Activated CD8-positive, alpha-beta memory T cell treated with anti-CD3 and anti-CD28 coated beads for 4 hours (primary cell): ENCODE data around the gene C8G.

Source experiments
- DNase-seq, 2 donors: peaks; one replicate each; pipeline ENCODE4 v3.0.0-alpha.2; 2020; ENCODE audit warnings: low read depth in 2 of 2

The C8G gene

DNA sequence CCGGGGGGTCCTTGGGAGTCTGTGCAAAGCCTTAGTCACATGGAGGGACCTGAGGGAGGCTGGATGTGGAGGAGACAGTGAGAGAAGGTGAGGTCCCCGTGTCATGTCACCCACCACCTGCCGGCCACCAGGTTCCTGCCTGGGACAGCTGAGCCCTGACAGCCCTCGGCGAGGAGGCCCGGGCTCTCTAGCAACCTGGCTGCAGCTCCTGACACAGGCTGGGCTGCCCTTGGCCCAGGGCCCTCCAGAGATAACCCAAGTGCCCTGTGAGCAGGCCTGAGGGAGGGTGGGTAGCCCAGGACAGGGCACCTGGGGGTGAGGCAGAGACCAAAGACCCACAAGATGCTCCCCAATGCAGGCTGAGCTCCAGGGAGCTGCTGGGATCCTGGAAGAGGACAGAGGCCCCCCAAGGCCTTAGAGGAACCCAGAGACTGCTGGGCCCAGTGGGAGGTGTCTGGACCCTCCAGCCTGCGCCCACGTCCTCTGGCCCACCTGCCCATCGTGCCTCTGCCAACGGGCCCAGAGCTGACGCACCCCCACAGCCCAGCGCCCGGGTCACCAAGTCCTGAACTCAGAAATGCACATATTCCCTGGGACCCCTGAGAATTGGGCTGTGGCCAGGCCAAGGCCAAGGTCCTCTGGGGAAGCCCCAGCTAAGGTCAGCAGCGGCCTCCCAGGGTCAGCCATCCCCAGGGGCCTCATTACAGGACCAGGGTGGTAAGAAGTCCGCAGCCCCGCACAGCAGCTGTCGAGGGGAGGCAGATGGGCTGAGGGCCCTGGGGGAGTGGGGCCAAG, 23.5 kb downstream of the C8G start:
- DNase-seq = no peak

DNA sequence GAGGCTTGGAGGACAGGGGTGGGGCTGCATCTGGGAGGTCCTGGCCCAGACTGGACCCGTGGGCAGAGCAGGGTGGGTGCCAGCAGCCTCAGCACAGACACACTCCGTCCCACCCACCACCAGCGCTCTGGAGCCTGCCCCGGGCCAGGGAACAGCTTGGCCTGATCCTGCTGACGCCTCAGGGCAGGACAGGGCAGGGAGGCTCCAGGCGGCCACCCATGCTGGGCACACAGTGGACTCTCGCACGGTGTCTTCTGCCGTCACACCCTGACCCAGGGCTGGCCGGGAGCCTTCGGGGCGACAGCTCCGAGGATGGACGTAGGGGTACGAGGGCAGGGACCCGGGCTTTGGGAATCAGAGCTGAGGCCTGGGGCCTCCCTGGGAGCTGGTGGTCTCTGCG, 24.1 kb downstream of the C8G start:
- DNase-seq = no peak

DNA sequence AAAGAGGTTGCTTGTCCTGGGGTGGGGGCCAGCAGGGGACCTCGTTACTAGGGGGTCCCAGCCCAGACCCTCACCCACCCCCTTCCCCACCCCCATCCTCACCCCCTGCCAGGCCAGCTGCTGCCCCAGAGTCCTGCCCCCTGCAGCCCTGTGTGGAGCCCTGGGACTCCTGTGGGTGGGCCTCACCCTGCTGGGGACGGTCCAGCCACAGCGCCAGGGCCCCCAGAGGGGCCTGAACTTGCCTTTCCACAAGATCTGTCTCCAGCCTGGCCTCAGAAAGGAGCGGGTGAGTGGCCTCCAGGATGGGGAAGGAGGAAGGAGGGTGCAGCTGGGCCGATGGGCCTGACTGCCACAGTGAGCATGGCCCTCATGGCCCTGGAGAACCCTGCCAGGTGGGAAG, 24.7 kb downstream of the C8G start:
- DNase-seq = no peak

DNA sequence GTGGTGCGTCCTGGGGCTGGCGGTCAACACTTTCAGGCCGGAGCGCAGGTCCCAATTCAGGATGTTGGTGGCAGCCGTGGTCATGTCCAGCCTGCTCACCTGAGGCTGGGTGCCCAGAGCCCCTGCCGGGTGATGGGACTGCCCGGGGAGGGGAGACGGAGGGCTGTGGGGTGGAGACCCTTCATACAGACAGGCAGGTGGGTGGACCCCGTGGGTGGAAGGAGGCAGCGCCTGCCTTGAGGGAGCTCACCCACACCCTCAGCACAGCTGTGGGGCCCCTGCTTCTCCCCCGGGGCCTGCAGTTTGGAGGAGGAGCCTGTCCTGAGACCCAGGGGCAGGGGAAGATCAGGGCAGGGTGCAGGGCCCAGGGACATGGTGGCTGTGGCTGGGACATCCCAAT, 25.3 kb downstream of the C8G start:
- DNase-seq = no peak

DNA sequence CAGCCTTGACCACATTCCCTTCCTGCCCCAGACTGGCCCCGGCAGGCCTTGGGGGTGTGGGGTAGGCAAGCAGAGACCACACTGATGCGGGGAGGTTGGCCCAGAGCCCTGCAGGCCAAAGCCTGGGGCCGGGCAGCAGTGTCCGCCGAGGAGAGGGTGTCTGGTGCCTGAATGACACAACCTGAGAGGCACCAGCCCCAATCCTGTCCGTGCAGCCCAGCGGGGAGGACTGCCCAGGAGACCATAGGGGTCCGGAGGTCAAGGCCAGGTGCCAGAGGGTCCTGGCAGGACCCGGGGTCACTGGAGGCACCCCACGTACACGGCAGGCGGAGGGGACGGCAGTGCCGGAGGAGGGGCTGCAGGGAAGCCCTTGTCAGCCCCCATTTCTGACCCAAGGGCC, 26.7 kb downstream of the C8G start:
- no peak for DNase-seq

DNA sequence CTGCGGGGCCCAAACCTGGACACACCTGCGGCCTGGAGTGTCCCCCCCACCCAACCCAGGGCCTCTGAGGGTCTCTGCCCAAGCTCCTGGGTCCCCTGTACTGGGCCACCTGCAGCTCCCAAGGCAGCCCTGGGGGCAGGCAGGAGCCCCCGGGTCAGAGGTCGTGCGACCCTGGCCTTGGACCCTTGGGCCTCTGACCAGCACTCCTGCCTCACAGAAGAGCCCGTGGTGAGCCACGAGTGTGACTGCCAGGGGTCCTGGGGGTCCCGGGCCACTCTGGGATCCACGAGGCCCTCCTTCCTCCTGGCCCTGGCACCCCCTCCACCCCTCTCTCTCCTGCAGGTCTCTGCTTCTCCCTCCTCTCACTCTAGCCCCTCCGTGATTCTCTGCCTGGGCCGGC, 27.3 kb downstream of the C8G start:
- DNase-seq = no peak

DNA sequence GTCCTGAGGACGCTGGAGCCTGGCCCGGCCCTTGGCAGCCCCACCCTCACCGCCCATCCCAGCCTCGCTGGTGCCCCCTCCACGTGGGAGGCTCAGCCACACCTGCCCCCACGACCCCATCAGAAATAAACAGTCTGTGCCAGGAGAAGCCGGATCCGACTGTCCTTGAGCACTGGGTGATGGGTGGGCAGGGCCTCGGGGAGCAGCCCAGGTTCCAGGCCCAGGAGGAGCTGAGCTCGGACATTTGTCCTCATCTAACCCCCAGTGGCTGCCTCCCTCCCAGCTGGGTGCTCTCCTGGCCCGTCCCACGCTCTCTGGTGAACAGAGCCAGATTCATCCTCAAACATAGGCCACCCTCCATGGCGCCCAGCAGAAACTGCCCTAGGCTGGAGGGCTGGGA, 27.7 kb downstream of the C8G start:
- DNase-seq = no peak

DNA sequence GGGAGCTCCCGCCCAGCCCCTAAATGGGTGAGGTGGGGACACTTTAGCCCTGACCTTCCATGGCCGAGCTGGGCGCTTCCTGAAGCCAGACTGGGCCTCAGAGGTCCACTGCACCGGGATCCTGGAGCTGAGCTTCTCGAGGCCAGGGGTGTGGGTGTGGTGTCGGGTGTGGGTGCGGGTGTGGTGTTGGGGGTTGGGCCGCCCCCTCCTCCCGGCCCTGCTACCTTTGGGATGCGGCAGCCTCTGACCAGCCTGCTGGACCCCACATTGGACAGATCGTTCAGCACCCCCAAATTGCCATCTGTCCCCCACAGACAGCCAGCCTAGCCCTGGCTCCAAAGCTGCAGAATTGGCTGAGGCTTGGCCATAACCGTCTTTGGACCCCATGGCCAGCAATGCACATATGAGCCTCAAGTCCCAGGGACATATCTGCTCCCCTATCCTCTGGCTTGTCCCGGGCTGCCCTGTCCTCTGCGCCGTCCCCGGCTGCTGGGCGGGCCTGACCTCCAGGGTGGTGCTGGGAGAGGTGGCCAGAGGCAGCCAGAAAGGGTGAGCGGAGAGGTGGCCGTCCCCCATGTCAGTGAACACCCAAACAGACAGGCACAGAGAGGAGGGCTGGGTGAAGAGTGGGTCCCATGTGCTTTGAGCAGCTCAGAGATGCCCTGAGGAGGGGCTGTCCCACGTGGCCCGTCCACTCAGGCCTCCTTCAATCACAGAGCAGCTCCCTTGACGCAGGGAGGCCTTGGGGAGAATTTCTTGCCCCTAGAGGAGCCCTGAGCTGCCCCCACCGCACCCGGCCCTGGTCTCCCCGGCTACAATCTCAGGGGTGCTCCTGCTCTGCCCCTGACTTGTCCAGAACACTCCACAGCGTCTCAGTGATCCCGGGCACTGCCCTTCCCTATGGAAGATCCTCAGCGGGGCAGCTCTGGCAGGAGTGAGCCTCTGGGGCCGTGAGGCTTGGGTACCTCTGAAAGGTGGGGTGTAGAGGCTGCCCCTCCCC, 28.9 kb downstream of the C8G start:
- no peak for DNase-seq

DNA sequence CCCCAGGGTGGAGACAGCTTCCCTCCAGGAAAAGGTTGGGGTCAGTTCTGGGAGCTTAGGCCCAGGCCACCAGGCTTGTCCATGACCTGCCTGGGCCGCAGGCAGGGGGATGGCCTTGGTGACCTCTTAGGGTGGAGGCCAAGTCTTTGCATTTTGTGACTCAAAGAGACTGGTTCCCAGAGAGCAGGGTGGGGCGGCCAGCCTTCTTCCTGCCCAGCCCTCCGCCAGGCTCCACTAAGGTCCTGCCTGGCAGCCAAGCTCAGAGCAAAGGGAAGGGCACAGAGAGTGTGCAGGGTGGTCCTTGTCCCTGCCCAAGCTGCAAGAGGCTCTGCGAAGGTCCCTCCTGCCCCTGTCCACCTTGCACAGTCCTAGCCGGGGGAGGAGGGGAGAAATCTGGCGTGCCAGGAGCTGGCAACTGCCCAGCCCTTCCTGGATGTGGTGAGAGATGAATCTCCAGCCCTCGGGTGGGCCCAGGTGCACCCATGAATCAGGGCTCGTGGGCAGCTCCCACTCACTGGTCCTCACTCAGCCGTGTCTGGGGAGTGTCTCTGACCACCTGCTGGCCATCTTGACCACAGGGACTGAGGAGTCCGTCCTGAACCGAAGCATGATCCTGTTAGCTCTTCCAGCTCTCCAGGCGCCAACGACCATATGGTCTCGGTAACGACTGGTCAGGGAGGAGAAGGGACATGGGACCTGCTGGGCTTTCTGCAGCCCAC, 29.9 kb downstream of the C8G start:
- DNase-seq = no peak

DNA sequence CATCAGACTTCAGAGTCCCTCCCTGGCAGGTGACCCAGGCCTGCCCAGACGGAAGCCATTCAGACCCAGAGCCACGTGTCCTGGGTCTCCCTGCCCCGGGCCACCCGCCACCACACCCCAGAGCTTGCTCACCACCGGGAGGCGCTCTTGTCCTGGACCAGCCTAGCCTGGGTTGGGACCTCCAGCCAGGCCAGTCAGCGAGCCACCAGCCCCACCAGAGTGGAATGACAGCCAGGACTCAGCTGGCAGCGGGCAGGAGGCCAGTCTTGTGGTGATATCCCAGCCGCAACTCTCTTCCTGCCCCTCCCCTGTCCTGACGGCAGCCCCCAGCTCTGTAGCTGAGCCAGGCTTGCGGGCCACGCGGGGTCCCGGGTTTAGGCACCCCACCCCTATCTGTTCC, 30.6 kb downstream of the C8G start:
- no peak for DNase-seq

DNA sequence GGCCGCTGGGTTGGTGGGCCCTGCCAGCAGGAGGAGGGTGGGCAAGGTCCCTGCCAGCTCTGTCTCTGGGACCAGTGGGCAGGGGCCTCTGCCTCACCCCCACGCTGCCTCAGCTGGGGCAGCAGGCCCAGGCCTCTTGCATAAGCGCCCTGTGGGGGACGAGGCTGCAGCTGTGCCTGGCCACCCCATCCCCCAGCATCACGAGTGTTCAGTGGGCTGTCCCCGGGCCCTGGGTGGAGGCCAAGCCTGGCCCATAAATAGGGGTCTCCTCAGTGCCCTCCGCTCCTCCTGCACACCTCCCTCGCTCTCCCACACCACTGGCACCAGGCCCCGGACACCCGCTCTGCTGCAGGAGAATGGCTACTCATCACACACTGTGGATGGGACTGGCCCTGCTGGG, 32.2 kb downstream of the C8G start, which contains the start of gene PTGDS:
PTGDS (plus strand) TSS at position 282 of the 400 bp plus-strand sequence; CDS start at position 357, 75 bp downstream.
- DNase-seq = no peak

DNA sequence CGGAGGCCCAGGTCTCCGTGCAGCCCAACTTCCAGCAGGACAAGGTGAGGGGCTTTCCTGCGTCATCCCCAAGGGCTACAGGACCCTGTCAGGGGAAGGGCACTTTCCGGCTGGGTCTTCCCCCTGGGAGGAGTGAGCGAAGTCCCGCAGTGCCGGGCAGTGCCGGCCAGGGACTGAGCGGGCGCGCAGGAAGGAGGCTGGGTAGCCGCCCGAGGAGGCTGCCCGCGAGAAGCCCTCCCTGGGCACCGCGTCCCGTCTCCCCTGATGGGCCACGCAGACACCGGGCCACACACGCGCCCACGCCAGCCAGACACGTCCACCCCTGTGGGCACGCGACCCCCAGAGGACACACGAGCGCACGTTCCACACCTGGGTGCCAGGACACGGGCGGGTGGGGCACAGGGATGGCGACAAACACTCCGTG, 32.6 kb downstream of the C8G start:
- DNase-seq = no peak

DNA sequence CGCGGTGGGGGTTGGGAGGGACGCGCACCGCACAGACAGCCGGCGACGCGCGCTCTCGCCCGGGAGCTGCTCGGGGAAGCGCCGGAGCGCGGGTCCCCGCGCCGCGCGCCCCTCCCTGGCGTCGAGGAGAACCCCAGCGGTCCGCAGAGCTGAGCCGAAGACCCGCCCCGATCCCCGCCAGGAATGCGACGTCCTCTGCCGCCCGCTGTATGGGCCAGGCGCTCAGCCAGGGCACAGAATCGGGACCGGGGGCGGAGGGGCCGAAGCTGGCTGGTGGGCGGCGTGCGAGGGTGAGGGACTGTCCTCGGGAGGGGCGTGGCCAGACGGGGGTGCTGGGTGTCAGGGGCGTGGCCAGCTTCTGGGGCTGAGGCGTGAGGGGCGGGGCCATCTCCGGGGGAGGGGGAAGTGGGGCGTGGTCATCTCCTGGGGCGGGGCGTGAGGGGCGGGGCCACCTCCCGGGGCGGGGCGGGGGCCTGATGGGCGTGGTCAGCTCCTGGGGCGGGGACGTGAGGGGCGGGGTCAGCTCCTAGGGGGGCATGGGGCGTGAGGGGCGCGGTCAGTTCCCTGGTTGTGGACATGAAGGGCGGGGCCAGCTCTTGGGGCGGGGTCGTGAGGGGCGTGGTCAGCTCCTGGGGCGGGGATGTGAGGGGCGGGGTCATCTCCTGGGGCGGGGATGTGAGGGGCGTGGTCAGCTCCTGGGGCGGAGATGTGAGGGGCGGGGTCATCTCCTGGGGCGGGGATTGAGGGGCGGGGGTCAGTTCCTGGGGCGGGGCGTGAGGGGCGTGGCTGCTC, 33.2 kb downstream of the C8G start:
- peak; percentile 43 to 62 for DNase-seq

DNA sequence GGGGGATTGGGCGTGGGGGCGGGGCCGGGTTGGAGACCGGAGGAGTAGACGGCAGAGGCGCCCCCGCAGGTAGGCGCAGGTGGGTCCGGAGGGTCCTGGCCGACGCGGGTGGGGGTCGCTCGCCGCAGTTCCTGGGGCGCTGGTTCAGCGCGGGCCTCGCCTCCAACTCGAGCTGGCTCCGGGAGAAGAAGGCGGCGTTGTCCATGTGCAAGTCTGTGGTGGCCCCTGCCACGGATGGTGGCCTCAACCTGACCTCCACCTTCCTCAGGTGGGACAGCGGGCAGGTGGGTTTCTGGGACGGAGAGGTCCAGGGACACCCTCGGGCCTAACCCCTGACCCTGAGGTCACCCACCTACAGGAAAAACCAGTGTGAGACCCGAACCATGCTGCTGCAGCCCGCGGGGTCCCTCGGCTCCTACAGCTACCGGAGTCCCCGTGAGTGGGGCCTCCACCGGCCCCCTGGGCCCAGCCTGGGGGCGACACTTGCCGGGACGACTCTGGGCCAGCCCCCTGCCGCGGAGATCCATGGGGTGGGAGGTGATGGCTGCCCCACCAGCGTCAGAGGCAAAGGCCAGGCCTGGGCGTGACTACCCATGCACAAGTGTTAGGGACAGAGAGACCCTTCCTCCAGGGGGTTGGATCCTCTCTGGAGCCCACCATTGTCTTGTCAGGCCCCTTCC, 34.0 kb downstream of the C8G start:
- no peak for DNase-seq

DNA sequence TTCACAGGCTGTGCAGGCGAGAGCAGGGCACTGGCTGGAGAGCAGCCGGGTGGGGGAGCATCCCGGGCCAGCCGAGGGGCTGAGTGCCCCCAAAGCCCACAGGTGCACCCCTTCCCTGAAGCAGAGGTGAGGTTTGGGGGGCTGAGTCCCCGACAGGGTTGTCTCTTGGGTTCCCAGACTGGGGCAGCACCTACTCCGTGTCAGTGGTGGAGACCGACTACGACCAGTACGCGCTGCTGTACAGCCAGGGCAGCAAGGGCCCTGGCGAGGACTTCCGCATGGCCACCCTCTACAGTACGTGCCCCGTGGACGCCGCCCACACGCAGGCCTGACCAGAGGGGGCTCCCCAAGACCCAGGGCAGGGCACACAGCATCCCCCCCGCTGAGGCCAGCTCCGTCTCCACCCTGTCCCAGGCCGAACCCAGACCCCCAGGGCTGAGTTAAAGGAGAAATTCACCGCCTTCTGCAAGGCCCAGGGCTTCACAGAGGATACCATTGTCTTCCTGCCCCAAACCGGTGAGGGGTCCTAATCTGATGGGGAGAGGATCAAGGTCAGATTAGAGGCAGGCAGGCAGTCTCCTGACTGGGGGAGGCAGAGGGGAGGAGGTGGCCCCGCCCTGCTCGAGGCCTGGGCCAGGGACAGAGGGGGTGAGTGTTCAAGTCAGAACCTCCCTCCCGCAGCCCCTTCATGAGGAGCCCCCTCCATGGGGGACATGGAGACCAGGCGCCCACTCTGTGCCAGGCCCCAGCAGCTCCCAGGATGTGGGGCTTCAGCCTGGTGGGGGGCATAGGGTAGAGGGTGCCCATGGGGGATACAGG, 34.9 kb downstream of the C8G start:
- no peak for DNase-seq

DNA sequence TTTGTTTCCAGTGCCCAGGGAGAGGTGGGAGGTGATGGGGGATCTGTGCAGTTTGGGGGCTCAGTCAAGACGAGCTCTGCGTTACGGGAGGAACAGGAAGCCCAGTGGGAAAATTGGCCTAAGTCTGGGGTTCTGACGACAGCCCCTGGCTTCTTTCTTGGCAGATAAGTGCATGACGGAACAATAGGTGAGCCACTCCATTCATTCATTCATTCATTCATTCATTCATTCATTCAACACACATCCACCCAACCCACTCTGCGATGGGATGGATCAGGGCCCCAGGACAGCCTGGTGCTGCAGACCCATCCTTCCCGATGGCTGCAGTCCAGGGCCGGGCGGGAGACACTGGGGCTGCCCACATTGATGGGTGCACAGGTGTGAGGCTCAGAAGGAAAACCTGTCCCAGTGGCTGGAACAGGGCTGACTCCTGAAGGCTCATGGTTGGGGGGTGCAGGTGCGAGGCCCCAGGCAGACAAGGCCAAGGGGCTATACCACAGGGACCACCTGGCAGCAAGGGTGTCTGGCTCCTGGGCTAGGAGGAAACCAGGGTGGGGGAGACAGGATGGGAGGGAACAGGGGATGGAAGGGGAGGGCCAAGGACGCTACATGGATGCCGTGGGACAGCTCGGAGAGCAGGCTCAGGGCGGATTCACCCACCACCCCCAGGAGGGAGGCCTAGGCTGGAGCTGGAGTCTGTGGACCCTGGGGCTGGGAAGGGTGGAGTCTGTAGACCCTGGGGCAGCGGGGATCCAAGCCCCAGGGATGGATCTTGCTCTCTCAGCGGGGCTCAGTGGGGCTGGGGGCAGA, 35.8 kb downstream of the C8G start:
- no peak for DNase-seq

DNA sequence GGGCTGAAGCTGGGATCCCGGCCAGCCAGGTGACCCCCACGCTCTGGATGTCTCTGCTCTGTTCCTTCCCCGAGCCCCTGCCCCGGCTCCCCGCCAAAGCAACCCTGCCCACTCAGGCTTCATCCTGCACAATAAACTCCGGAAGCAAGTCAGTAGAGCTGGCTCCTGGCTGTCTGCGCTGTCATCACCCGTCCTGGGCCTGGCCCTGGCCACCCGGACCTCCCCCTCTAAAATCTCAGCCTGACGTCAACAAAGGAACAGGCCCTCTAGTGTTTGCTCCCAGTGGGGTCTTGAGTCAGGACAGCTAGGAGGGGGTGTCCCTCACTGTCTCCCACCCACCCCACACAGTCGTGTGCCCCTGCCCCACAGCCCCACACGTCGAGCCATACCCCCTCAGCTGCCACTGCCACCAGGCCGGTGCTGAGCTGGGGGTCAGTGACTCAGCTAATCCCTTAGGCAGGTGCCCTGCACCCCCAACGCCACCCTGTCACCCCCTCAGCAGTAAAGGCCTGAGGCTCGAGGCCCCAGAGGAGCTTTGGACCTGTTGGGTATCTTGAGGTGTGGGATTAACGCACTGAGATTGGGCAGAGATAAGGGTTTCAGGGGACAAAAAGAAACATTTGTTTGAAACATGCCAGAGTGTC, 36.7 kb downstream of the C8G start:
- DNase-seq = no peak
